Measurements from ENCODE around the gene ZNF8.
A peak's percentile ranks its signal among the peaks of the same experiment; 100 is the strongest.
"Not testable (repeated sequence)": the region's sequence is repeated elsewhere in the genome, so short reads cannot be mapped to it uniquely, and the experiment has no call there.

The ZNF8 gene

DNA sequence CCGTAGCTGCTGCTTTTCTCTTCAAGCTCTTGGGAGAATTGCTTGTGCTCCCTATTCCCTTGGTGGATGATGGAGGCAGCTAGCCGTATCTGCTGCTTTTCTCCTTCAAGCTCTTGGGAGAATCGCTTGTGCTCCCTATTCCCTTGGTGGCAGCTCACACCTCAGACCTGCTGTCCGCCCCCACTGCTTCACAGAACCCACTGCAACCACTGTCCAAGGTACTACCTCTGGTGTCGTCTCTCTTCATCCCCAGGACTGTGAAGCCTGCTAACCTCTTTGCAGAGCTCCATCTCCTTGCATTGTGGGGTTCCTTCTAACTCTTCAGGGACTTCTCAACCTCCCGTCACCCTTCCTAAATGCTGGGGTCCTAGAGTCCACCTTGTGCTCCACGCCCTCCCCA lies 21.9 kb downstream of the ZNF8 start:
- no peak for DNase-seq

DNA sequence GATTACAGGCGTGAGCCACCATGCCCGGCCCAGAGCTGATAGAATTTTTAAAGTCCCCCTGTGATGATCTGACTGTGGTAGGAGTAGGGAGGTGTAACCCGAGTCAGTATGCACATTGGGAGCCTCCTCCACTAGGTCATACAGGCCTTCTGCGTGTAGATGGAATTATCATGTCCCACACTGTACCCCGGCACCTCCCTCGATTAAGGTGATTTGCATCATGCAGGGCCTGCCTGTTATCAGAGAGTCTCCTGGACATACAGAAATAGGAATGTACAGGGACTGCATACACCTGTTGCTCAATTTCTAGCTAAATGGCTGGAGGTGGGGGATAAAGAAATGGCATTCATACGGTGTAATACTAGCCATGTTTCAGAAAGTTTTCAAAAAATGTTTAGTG lies 25.5 kb downstream of the ZNF8 start:
- DNase-seq = no peak

DNA sequence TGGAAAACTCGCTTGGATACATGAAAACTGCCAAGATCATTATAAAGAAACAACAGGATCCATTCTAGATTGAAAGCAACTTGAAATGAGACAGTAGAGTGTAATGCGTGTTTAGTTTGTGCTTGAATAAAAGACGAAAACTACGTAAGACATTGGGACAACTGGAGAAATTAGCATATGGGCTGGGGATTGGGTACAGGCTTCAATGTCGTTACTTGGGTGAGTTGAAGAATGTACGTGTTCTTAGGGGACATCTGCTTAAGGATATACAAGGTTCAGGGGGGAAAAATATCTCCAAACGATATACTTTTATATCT lies 26.0 kb downstream of the ZNF8 start:
- DNase-seq = no peak

- peak; percentile 96 for DNase-seq
These were observed 26.5 kb downstream of the ZNF8 start, which contains the start of gene ERVK3-1 for GRCh38 chr19:58305065-58305931. Gene ERVK3-1 (plus strand): TSS chr19:58305377. CDS start chr19:58312169, 6,792 bp downstream.

DNA sequence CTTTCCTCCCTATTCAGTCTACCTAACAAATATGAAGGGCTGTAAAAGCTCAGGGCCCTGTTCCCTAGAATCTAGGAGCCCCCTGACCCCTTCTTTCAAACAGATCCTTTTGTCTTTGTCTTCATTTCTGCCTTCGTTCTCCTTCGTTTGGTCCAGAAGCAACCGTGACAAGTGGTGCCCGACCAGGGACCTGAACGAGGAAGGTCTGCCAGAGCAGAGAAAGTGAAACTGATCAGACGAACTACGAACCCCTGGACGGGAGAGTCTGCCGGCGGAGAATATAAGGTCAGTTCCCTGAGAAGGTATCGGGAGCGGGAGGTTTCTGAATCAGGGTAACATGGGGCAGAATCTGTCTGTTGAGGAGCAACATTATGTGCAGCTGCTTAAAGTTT lies 27.2 kb downstream of the ZNF8 start:
- no peak for DNase-seq

GRCh38 chr19:58307736-58308135 lies 29.0 kb downstream of the ZNF8 start:
- DNase-seq = no peak

- DNase-seq = not testable (repeated sequence)
These were observed 31.9 kb downstream of the ZNF8 start for GRCh38 chr19:58310685-58311084.

GRCh38 chr19:58311345-58311865 lies 32.6 kb downstream of the ZNF8 start:
- no peak for DNase-seq

- DNase-seq = no peak
These were observed 36.8 kb downstream of the ZNF8 start for GRCh38 chr19:58315580-58315979.

DNA sequence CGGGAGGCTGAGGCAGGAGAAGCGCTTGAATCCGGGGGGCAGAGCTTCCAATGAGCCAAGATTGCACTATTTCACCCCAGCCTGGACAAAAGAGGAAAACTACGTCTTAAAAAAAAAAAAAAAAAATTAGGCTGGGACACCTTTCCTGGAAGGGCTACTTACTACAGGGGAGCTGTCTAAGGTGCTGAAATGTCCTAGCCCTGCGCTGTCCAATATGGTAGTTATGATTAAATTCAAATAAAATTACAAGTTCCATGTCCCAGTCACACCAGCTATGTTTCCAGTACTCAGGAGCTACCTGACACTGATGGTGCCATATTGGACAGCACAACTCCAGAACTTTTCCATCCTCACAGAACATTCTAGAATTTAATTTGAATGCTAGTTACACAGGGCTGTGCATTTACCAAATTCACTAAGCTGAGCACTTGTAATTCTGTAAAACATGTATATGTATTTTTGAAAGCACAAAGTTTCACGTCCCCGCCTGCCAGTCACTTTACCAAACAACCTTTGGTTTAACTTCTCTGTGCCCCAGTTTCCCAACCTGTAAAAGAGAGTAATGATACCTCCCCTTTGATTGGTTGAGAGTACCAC lies 38.8 kb downstream of the ZNF8 start:
- no peak for DNase-seq

DNA sequence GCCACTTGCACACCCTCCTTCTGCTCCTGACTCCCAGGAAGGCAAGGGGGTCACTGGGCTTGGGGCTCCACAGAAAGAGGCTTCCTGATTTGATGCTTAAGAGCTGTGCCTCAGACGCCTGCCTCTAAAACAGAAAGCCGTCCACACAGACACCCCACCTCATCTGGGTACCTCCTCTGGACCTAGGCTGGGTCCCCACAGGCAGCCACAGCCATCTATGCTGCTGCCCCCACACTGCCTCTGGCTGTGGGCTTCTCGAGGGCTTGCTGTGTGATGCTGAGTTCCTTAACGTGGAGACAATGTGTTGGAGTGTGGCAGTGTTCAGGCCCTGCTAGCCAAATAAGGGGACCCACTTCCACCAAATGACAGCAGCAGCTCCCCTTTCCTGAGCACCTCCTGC lies 39.5 kb downstream of the ZNF8 start:
- no peak for DNase-seq

DNA sequence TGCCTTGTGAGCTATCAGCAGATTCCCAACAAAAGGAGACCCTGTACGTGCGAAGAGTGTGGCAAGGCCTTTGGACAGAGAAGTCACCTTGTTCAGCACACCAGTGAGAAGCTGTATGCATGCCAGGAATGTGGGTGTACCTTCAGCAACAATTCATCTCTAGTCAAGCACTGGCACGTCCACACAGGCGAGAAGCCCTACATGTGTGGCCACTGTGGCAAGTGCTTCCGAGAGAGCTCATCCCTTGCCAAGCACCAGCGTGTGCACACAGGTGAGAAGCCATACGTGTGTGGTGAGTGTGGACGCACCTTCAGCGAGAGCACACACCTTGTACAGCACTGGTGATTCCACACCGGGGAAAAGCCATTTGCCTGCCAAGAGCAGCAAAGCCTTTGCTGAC lies 40.5 kb downstream of the ZNF8 start:
- no peak for DNase-seq

- no peak for DNase-seq
These were observed 46.7 kb downstream of the ZNF8 start for GRCh38 chr19:58325311-58326022.

DNA sequence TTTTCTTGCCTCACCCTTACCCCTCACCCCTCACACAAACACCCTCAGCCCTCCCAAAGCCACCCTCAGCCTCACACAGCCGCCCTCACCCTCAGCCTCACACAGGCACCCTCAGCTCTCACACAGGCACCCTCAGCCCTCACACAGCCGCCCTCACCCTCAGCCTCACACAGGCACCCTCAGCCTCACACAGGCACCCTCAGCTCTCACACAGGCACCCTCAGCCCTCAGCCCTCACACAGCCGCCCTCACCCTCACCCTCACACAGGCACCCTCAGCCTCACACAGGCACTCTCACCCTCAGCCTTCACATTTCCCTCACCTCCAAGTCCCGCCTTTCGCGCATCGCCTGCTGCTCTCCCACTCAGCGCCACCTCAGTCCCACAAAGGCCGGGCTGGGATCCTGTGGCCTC lies 47.8 kb downstream of the ZNF8 start:
- DNase-seq = no peak

DNA sequence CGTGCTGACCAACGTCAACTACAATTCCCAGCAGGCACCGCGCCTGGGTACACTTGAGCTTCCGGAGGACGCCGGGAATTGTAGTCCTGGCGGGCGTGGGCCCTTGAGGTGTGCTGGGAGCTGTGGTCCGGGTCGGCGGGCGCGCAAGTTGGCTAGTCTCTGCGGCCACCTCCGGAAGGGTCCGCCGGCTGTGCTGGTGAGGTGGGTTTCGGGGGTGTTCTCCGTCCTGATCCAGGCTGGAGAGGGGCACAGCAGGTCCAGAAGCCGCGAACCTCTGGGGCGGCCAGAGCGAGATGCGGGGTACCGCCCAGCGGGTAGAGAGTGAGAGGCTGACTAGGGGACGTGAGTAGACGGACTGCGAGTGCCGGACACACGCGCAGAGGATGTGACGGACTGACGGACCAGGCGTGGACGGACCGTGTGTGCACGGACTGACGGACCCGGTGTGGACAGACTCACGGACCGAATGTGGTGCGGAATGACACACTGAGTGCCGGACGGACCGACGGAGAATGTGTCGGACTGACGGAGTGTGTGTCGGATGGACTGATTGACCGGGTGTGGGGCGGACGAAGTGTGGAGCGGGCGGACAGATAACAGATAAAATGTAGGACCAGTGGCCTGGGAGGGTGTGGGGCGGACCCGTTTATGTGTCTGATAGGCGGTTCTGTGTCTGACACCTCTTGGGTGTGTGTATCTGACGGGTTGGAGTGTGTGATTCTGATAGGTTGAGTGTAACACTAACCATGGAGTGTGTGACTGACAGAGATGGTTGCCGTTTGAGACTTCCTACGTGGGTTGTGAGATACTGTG lies 48.4 kb downstream of the ZNF8 start, which contains the start of gene ZSCAN22:
TSS of gene ZSCAN22 (plus strand) at position 81 of the 813 bp plus-strand sequence. CDS start 7,809 bp downstream, outside the sequence.
- DNase-seq = peak; percentile 90

- no peak for DNase-seq
These were observed 50.2 kb downstream of the ZNF8 start for GRCh38 chr19:58328999-58329398.

DNA sequence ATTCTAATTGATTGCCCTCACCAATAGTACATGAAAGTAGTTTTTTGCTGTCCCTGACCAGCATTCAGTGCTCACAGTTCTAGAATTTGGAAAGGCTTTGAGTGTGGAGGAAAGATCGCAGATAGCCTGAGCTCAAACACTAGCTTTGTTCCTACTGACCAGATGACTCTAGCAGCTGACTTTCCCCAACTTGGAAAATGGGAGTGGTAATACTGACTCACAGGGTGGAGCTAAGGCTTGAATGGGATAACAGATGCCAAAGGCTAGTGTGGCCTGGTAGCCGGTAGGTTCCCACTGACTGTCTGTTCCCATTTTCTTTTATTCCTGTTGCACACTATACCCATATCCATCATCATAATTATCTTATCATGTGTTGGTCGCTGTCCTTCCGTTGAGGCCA lies 51.7 kb downstream of the ZNF8 start:
- DNase-seq = no peak

DNA sequence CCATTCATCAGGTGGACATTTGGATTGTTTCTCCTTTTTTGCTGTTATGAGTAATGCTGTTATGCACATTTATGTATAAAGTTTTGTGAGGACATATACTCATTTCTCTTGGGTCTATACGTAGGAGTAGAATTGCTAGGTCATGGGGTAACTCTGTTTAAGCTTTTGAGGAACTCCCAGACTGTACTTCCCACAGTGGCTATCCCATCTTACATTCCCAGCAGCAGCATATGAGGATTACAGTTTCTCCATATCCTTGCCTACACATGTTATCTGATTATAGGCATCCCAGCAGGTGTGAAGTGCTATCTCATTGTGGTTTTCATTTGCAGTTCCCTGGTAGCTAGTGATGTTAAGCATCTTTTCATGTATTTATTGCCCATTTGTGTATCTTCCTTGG lies 53.9 kb downstream of the ZNF8 start:
- DNase-seq = no peak

DNA sequence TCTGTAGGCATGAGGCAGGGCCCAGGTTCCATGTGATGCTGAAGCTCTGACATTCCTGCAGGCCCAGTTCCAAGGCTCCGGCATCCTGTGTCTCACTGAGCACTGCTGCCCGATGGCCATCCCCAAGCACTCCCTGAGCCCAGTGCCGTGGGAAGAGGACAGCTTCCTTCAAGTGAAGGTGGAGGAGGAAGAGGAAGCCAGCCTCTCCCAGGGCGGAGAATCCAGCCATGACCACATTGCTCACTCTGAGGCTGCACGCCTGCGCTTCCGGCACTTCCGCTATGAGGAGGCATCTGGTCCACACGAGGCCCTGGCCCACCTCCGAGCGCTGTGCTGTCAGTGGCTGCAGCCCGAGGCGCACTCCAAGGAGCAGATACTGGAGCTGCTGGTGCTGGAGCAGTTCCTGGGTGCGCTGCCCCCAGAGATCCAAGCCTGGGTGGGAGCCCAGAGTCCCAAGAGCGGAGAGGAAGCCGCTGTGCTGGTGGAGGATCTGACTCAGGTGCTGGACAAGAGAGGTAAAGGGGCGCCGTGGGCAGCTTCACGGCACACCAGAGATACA lies 56.0 kb downstream of the ZNF8 start:
- DNase-seq = no peak

DNA sequence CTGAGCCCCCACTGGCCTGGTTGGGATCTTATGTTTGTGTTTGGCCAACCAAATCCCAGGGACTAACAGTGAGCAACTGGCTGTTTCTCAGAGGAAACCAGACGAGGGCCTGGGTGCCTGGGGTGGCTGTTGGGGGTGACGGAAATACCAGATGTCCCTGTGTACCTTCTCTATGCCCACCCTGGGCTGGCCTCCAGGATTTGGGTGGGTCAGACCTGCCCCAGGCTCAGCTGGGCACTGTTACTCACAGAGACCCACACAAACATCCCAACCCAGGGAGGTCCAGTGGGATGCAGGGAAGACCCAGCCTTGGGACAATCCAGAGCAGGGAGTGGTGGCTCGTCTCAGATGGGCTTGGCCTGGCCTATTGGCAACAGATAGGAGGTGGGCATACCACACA lies 56.9 kb downstream of the ZNF8 start:
- DNase-seq = no peak

GRCh38 chr19:58336216-58336615 lies 57.5 kb downstream of the ZNF8 start:
- no peak for DNase-seq

GRCh38 chr19:58336820-58337219 lies 58.1 kb downstream of the ZNF8 start:
- no peak for DNase-seq

Data from DMS79 (cell line).